ENCODE measurements around the gene CENPO. TPM values are rescaled to one million over a fixed set of nuclear protein-coding genes. Genes with fewer than 3 reads are reported as not detected.

Gene CENPO
- total RNA-seq, 1 donor from 2014 or later = 17.5 TPM

GRCh38 chr2:24831221-24832072, 38.2 kb downstream of the CENPO start:
- no peaks in the 10 kb centered on the region for H3K79me2 ChIP-seq (ENCODE audit: insufficient read depth, low read length)
- no peaks in the 10 kb centered on the region for H3K9me3 ChIP-seq (ENCODE audit: insufficient read depth, low read depth, low read length)
- no peak for FAIRE-seq
- no peak overlapping the region for H3K27ac Mint-ChIP-seq (ENCODE audit: unreplicated experiment)
- no peaks in the 10 kb centered on the region for H3K9me3 Mint-ChIP-seq (ENCODE audit: unreplicated experiment)
- peaks cover 2% of the 10 kb centered on the region for H3K36me3 ChIP-seq (ENCODE audit: insufficient read depth, low read length)
- TF ChIP-seq CTCF (IDR thresholded peaks at IDR 0.05; ENCODE audit: insufficient read depth, low read depth, low read length) (no peak), EZH2 (IDR thresholded peaks at IDR 0.05; ENCODE audit: insufficient read depth, low read length) (no peak)
- no peaks in the 10 kb centered on the region for H4K20me1 ChIP-seq (ENCODE audit: insufficient read depth, low read length)
- no peak overlapping the region for H3K9ac ChIP-seq (ENCODE audit: low read length)
- H3K4me2 ChIP-seq (ENCODE audit: low read length) = no peak overlapping the region
- no peaks in the 10 kb centered on the region for H3K27me3 ChIP-seq (ENCODE audit: insufficient read depth, low read length)
- H3K4me1 Mint-ChIP-seq (ENCODE audit: low read depth, unreplicated experiment) = peaks cover 3% of the 10 kb centered on the region
- peaks cover 4% of the 10 kb centered on the region for H3K36me3 Mint-ChIP-seq (ENCODE audit: low read depth, unreplicated experiment)
- H3K27me3 Mint-ChIP-seq (ENCODE audit: low read depth, unreplicated experiment) = no peaks in the 10 kb centered on the region
- peaks cover 14% of the 10 kb centered on the region for H3K4me1 ChIP-seq (ENCODE audit: insufficient read depth, low read length)
- no peak overlapping the region for H3K27ac ChIP-seq (ENCODE audit: low read depth, low read length)
- no peak overlapping the region for H3K4me3 ChIP-seq (ENCODE audit: insufficient read depth, low read depth, low read length)
- no peak for DNase-seq (ENCODE audit: low read depth)
- H3K4me3 Mint-ChIP-seq (ENCODE audit: unreplicated experiment) = no peak overlapping the region
- H2AFZ ChIP-seq (ENCODE audit: low read depth, low read length) = no peak overlapping the region

- H3K36me3 ChIP-seq (ENCODE audit: insufficient read depth, low read length) = no peaks in the 10 kb centered on the region
- no peaks in the 10 kb centered on the region for H3K9me3 Mint-ChIP-seq (ENCODE audit: unreplicated experiment)
- H3K27ac Mint-ChIP-seq (ENCODE audit: unreplicated experiment) = no peak overlapping the region
- peaks cover 6% of the 10 kb centered on the region for H3K36me3 Mint-ChIP-seq (ENCODE audit: low read depth, unreplicated experiment)
- H3K4me2 ChIP-seq (ENCODE audit: low read length) = no peak overlapping the region
- DNase-seq (ENCODE audit: low read depth) = no peak
- H3K9me3 ChIP-seq (ENCODE audit: insufficient read depth, low read depth, low read length) = no peaks in the 10 kb centered on the region
- H4K20me1 ChIP-seq (ENCODE audit: insufficient read depth, low read length) = no peaks in the 10 kb centered on the region
- no peak overlapping the region for H2AFZ ChIP-seq (ENCODE audit: low read depth, low read length)
- no peaks in the 10 kb centered on the region for H3K27me3 ChIP-seq (ENCODE audit: insufficient read depth, low read length)
- H3K79me2 ChIP-seq (ENCODE audit: insufficient read depth, low read length) = no peaks in the 10 kb centered on the region
- peaks cover 3% of the 10 kb centered on the region for H3K4me1 Mint-ChIP-seq (ENCODE audit: low read depth, unreplicated experiment)
- H3K4me1 ChIP-seq (ENCODE audit: insufficient read depth, low read length) = peaks cover 14% of the 10 kb centered on the region
- no peak for FAIRE-seq
- H3K27me3 Mint-ChIP-seq (ENCODE audit: low read depth, unreplicated experiment) = no peaks in the 10 kb centered on the region
- no peak overlapping the region for H3K9ac ChIP-seq (ENCODE audit: low read length)
- no peak overlapping the region for H3K4me3 Mint-ChIP-seq (ENCODE audit: unreplicated experiment)
- no peak for TF ChIP-seq EZH2 (IDR thresholded peaks at IDR 0.05; ENCODE audit: insufficient read depth, low read length)
- no peak for TF ChIP-seq CTCF (IDR thresholded peaks at IDR 0.05; ENCODE audit: insufficient read depth, low read depth, low read length)
- H3K27ac ChIP-seq (ENCODE audit: low read depth, low read length) = no peak overlapping the region
- no peak overlapping the region for H3K4me3 ChIP-seq (ENCODE audit: insufficient read depth, low read depth, low read length)
Observed at GRCh38 chr2:24832073-24832461, 38.8 kb downstream of the CENPO start.

- no peak for FAIRE-seq
- peaks cover 8% of the 10 kb centered on the region for H3K36me3 Mint-ChIP-seq (ENCODE audit: low read depth, unreplicated experiment)
- Histone ChIP-seq H3K27ac (ENCODE audit: low read depth, low read length) (no peak overlapping the region), H2AFZ (ENCODE audit: low read depth, low read length) (no peak overlapping the region), H3K4me3 (ENCODE audit: insufficient read depth, low read depth, low read length) (no peak overlapping the region), H3K4me1 (ENCODE audit: insufficient read depth, low read length) (peaks cover 13% of the 10 kb centered on the region), H3K27me3 (ENCODE audit: insufficient read depth, low read length) (no peaks in the 10 kb centered on the region), H4K20me1 (ENCODE audit: insufficient read depth, low read length) (no peaks in the 10 kb centered on the region), H3K79me2 (ENCODE audit: insufficient read depth, low read length) (no peaks in the 10 kb centered on the region), H3K9ac (ENCODE audit: low read length) (no peak overlapping the region), H3K36me3 (ENCODE audit: insufficient read depth, low read length) (no peaks in the 10 kb centered on the region), H3K4me2 (ENCODE audit: low read length) (no peak overlapping the region), H3K9me3 (ENCODE audit: insufficient read depth, low read depth, low read length) (no peaks in the 10 kb centered on the region)
- no peaks in the 10 kb centered on the region for H3K9me3 Mint-ChIP-seq (ENCODE audit: unreplicated experiment)
- H3K27me3 Mint-ChIP-seq (ENCODE audit: low read depth, unreplicated experiment) = no peaks in the 10 kb centered on the region
- H3K4me3 Mint-ChIP-seq (ENCODE audit: unreplicated experiment) = no peak overlapping the region
- H3K27ac Mint-ChIP-seq (ENCODE audit: unreplicated experiment) = no peak overlapping the region
- H3K4me1 Mint-ChIP-seq (ENCODE audit: low read depth, unreplicated experiment) = peaks cover 3% of the 10 kb centered on the region
- DNase-seq (ENCODE audit: low read depth) = no peak
- TF ChIP-seq EZH2 (IDR thresholded peaks at IDR 0.05; ENCODE audit: insufficient read depth, low read length) = no peak
- no peak for TF ChIP-seq CTCF (IDR thresholded peaks at IDR 0.05; ENCODE audit: insufficient read depth, low read depth, low read length)
Observed at GRCh38 chr2:24832521-24832920, 39.3 kb downstream of the CENPO start.
